22Rv1 (cell line): Measurements from ENCODE around the gene PTK7.

ENCODE experiments used
- ZFX ChIP-seq: fragments of 450-650 bp; IDR thresholded peaks from 2 replicates; pipeline ENCODE4 v1.6.1; 2017; ENCODE audit warnings: antibody characterized with exemption, borderline replicate concordance
- TF ChIP-seq, protein P1 (sequence below): fragments of 450-650 bp; IDR thresholded peaks from 2 replicates; pipeline ENCODE4 v1.5.1; 2017; ENCODE audit warnings: mild to moderate bottlenecking

DNA sequence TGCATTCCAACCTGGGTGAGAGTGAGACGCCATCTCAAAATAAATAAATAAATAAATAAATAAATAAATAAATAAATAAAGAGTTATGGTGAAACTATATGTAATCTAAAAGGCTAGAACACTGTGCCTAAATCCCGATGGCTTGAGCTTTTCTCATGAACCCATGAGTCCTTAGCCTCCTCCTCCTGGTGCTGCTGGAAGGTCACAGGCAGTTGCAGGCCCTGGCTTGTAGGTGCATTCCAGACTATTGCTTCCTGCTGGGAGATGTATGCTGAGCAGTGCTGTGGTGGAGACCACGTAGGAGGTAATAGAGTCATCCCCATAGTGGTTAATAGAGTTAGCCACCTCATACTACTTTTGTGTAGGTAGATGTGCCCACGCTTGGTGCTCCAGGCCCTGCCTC is 12.5 kb downstream of the PTK7 start:
- TF ChIP-seq, protein P1, sequence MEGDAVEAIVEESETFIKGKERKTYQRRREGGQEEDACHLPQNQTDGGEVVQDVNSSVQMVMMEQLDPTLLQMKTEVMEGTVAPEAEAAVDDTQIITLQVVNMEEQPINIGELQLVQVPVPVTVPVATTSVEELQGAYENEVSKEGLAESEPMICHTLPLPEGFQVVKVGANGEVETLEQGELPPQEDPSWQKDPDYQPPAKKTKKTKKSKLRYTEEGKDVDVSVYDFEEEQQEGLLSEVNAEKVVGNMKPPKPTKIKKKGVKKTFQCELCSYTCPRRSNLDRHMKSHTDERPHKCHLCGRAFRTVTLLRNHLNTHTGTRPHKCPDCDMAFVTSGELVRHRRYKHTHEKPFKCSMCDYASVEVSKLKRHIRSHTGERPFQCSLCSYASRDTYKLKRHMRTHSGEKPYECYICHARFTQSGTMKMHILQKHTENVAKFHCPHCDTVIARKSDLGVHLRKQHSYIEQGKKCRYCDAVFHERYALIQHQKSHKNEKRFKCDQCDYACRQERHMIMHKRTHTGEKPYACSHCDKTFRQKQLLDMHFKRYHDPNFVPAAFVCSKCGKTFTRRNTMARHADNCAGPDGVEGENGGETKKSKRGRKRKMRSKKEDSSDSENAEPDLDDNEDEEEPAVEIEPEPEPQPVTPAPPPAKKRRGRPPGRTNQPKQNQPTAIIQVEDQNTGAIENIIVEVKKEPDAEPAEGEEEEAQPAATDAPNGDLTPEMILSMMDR = no peak
- no peak for TF ChIP-seq ZFX
